NCI-H526 treated with DMSO at 0.1 percent for 48 hours (cell line): ENCODE data around the gene SRSF8.
"Not testable (repeated sequence)": the region's sequence is repeated elsewhere in the genome, so short reads cannot be mapped to it uniquely, and the experiment has no call there.

Source experiments
- DNase-seq: peaks from one replicate; lab custom pipeline; 2025; lab: John Stamatoyannopoulos, UW

Gene SRSF8

DNA sequence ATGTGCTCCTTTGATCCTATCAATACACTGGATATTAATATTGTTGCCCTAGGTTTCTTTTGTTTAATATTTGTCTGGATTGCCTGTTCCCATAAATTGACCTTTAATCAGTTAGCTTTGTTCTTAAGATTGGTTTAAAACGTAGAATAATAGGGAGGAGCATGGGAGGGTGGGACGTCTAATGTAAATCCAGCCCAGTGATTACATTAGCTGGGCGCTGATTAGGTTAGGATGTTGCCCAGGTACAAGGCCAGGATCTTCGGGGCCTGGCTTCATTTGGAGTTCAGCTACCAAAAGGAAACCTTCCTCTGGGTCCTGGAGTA, at the start of gene SRSF8:
Gene SRSF8 (plus strand): TSS at position 204 of the 323 bp plus-strand sequence. CDS start 308 bp downstream, outside the sequence.
- DNase-seq: peak; percentile 92

DNA sequence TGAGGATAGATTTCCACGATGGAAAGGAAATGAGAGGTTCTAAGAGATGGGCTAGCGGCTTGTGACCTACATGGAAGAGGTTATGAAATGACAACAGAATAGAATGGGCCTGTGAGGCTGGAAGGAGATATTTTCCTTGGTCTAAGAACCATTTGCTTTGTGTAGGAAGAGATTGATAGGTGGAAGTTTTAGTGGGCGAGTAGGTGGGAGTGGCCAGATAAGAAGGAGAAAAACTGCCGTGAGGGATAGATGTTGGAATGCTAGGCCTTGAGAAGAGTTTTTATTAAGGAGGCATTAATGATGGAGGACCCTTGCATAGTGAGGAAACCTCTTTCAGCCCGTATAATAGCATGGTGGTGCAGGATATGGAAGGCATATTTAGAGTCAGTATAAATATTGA, 45.3 kb upstream of the SRSF8 start:
- DNase-seq: not testable (repeated sequence)

- DNase-seq: no peak
Observed at GRCh38 chr11:95024958-95025357, 41.8 kb upstream of the SRSF8 start, which contains the start of gene KDM4E. Gene KDM4E (plus strand): TSS chr11:95025258. CDS start chr11:95025558, 300 bp downstream.

- DNase-seq: not testable (repeated sequence)
Observed at GRCh38 chr11:95025594-95025993, 41.1 kb upstream of the SRSF8 start.

- DNase-seq: no peak
Observed at GRCh38 chr11:95028357-95028756, 38.4 kb upstream of the SRSF8 start.

DNA sequence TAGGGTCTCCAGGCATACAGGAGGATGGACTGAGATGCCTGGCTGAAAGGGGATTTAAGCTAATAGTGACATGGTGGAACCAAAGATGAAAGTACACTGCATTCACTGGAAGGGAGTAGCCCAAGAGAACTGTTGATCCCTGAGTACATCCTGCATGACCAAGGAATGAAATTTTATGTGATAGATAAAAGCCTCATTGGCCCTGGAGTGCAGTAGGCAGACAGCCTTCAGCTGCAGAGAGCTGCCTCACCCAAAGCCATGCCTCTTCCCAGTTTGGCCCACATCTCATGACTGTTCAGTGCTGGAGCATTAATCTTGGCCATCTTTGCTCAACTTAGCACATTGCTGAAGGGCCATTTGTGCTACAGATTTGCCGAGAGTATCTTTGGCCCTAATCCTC, 33.7 kb upstream of the SRSF8 start:
- DNase-seq: no peak

DNA sequence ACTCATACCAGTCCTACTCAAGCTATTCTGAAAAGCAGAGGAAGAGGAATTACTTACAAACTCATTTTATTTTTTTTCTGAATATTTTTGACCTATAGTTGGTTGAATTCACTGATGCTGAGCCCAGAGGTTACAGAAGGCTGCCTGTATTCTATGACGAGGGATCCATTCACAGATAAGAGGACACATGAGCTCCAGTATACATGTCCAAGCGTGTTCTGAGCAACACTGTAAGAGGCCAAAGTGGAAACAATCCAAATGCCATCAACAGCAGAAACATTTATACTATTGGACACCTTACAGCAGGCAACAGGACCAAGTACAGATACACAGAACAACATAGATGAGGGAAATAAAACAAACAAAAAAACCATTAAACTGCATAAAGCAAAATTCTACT, 31.4 kb upstream of the SRSF8 start:
- DNase-seq: no peak

DNA sequence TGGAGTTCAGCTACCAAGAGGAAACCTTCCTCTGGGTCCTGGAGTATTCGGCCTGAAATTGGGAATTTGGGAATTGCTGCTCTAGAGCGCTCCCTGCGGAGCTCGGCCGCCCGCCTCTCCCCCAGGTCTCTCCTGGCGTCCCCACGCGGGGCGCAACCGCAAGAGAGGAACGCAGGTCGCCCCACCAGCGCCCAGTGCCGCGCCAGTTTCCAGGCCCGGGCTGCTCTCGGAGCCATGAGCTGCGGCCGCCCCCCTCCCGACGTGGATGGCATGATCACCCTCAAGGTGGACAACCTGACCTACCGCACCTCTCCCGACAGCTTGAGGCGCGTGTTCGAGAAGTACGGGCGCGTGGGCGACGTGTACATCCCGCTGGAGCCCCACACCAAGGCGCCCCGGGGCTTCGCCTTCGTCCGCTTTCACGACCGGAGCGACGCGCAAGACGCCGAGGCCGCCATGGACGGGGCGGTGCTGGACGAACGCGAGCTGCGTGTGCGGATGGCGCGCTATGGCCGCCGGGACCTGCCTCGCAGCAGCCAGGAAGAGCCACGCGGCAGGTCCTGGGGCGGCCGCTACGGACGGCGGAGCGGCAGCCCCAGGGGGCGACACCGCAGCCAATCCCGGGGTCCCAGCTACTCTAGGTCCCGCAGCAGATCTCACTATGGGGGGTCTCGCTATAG, 29.2 kb upstream of the SRSF8 start:
- not testable (repeated sequence) for DNase-seq

DNA sequence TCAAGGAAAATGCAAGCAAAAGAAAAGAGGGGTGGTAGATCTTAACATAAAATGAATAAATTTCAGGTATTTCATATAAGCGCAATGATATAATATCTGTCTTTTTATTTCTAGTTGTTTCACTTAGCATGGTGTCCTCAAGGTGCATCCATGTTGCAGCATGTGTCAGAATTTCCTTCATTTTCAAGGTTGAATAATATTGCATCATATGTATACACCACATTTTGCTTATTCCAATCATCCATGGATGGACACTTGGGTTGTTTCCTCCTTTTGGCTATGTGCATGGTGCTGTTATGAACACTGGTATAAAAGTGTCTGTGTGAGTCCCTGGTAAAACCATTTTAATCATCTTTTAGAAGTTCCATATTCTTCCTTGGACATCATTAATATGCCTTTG, 24.5 kb upstream of the SRSF8 start:
- no peak for DNase-seq

GRCh38 chr11:95042906-95043305, 23.8 kb upstream of the SRSF8 start:
- no peak for DNase-seq

- DNase-seq: no peak
Observed at GRCh38 chr11:95044010-95044409, 22.7 kb upstream of the SRSF8 start.

DNA sequence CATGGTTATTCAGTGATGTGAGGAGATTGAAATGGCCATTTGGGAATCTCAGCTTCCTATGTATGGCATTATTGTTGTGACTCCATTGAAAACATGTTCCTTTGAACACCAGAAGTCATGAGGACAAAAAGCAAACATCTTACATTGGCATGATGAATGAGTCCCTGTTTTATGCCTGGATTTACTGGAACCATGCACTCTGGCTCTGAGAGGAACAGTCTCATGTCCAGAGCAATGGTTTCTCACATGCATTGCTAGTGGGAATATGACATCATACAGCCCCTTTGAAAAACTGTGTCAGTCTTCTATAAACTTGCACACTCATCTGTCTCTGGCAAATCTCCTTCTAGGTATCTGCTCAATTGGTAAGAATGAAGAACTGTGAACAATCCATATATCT, 20.9 kb upstream of the SRSF8 start:
- no peak for DNase-seq

DNA sequence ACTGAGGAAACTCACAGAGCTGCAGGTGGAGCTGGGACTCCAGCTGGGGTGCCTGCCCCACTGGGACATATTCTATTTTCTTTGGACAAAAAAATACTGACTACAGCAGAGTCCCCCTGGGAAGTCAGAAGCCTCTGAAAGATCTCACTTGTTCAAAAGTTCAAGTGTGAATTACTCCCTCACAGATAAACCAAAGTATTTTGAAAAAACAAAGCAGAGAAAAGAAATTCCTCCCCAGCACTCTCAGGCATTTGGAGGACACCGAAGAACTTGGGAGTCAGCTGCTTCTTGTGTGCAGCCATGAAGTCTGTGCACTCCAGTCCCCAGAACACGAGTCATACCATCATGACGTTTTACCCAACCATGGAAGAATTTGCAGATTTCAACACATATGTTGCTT, 17.6 kb upstream of the SRSF8 start, which contains the start of gene KDM4F:
Gene KDM4F (plus strand): TSS at position 301 of the 400 bp plus-strand sequence.
- not testable (repeated sequence) for DNase-seq

GRCh38 chr11:95050595-95051202, 16.0 kb upstream of the SRSF8 start:
- DNase-seq: no peak

DNA sequence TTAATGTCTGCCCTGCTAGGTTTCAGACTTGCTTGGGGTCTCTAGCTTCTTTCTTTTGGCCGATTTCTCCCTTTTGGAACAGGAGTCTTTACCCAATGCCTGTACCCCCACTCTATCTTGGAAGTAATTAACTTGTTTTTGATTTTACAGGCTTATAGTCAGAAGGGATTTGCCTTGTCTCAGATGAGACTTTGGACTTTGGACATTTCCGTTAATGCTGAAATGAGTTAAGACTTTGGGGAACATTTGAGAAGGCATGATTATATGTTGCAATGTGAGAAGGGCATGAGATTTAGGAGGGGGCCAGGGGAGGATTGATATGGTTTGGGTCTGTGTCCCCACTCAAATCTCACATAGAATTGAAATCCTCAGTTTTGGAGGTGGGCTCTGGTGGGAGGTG, 12.4 kb upstream of the SRSF8 start:
- DNase-seq: no peak

DNA sequence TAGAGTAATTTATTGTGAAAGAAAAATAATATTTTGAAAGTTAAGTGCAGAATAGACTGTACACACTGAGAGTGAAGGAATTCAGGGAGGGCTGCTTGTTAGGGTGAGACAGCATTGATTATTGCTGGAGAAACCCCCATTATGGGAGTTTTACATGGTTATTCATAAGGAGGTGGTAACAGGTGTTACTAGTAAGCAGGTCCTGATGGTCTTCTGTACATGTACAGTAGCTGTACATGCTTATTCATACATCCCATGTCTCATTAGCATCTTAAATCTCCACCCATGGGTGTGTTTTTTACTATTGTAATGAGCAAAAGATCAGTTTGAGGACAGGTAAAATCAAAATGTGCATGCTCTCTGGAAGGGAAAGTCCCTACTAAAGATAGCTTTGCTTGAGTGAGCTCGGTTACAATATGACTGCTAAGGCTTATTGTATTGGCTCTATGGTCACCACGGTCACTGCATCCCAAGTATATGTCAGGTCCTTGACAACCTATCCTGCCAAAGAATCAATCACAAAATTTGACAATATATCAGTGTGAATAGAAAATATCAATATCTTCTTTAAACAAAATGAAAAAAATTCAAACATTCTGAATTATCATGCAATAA, 11.3 kb upstream of the SRSF8 start:
- DNase-seq: no peak

GRCh38 chr11:95057959-95058358, 8.8 kb upstream of the SRSF8 start:
- no peak for DNase-seq

DNA sequence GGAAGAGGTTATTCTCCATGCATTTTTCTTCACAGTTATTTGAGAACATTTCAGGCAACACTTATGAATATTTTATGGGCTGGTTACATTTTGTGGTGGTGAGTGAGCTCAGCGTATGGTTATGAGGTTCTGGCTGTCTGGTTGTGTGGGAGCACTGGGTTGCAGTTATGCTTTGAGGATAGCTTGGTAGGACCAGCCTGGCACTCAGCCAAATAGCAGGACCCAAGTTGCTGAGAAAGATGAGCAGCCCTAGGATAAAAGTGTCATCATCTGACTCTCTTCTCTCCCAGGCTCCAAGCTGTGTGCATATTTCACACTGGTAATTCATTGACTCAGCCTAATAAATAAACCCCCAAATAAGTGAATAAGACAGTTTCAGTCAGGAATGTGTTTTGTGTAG, 8.1 kb upstream of the SRSF8 start:
- DNase-seq: no peak

DNA sequence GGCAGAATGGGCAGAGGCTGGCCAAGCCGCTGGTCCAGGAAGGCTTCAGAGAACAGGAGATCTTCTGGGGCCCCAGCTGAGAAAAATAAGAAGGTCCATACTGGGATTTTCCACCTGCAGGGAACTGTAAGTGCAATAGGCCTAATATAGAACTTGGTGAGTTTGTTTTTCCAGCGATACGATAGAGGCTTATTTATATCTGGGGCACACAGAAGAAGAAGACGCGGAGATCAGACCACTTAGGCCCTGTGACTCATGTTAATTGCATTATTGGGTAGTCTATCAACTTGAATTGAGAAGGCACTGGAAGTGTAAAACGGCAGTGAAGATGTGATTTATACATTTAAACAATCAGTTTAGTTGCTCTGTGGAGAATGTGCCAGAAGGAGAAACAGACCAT, 7.7 kb upstream of the SRSF8 start:
- no peak for DNase-seq

- DNase-seq: peak; percentile 96
Observed at GRCh38 chr11:95065336-95065735, 1.4 kb upstream of the SRSF8 start.

- peak; percentile 92 for DNase-seq
Observed at GRCh38 chr11:95067039-95067840, 521 bp downstream of the SRSF8 start.

DNA sequence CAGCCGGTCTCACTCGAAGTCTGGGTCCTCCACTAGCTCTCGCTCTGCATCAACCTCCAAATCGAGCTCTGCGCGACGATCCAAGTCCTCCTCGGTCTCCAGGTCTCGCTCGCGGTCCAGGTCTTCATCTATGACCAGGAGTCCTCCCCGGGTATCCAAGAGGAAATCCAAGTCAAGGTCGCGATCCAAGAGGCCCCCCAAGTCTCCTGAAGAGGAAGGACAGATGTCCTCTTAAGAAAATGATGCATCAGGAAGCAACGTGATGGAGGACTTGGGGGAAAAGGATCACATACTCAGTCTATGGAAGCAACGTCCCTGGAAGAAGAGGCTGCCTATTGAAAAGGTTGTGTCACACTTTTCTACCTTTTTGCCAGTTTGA, 1.1 kb downstream of the SRSF8 start:
- peak; percentile 85 for DNase-seq

DNA sequence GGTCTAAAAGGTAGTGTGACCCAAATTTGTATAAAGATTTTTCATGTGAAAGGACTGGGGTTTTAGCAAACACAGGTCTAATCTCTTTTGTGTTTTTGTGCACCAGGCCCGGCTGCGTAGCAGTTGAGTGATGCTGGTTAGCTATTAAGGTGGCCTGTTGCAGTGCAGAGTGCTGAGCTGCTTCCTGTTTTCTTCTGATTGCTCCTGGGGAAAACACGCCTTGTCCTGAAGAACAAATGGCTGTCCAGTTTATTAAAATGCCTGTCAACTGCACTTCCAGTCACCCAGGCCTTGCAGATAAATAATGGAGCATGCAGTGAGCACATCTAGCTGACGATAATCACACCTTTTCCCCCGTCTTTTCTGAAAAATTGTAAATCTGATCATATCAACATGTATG, 1.8 kb downstream of the SRSF8 start:
- peak; percentile 99 for DNase-seq
